ENCODE results near the gene IL1RAPL2.

IL1RAPL2 gene

GRCh38 chrX:105744291-105744690 is 1178.3 kb downstream of the IL1RAPL2 start:
- DNase-seq: no peak
- no peak overlapping the region for H3K27ac ChIP-seq
- TF ChIP-seq, protein P1, sequence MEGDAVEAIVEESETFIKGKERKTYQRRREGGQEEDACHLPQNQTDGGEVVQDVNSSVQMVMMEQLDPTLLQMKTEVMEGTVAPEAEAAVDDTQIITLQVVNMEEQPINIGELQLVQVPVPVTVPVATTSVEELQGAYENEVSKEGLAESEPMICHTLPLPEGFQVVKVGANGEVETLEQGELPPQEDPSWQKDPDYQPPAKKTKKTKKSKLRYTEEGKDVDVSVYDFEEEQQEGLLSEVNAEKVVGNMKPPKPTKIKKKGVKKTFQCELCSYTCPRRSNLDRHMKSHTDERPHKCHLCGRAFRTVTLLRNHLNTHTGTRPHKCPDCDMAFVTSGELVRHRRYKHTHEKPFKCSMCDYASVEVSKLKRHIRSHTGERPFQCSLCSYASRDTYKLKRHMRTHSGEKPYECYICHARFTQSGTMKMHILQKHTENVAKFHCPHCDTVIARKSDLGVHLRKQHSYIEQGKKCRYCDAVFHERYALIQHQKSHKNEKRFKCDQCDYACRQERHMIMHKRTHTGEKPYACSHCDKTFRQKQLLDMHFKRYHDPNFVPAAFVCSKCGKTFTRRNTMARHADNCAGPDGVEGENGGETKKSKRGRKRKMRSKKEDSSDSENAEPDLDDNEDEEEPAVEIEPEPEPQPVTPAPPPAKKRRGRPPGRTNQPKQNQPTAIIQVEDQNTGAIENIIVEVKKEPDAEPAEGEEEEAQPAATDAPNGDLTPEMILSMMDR (IDR thresholded peaks at IDR 0.05; ENCODE audit: low read depth, low read length, missing control alignments): no peak
- no peak overlapping the region for H3K4me3 ChIP-seq (ENCODE audit: low read depth, low read length)
- in situ Hi-C loops (cut with HindIII; ENCODE audit: low pct_ligation_motif_present, low sequenced_read_pairs): no loop called here
- H3K27me3 ChIP-seq (replicated peaks): no peaks in the 10 kb centered on the region
- H3K36me3 ChIP-seq (replicated peaks): no peaks in the 10 kb centered on the region

- in situ Hi-C loops (cut with HindIII; ENCODE audit: low pct_ligation_motif_present, low sequenced_read_pairs): no loop called here
- DNase-seq: no peak
- TF ChIP-seq, protein P1 (IDR thresholded peaks at IDR 0.05; ENCODE audit: low read depth, low read length, missing control alignments): no peak
- Histone ChIP-seq H3K36me3 (replicated peaks) (no peaks in the 10 kb centered on the region), H3K27me3 (replicated peaks) (no peaks in the 10 kb centered on the region), H3K27ac (no peak overlapping the region), H3K4me3 (ENCODE audit: low read depth, low read length) (no peak overlapping the region)
Measured at GRCh38 chrX:105744946-105745345, 1178.9 kb downstream of the IL1RAPL2 start.

DNA sequence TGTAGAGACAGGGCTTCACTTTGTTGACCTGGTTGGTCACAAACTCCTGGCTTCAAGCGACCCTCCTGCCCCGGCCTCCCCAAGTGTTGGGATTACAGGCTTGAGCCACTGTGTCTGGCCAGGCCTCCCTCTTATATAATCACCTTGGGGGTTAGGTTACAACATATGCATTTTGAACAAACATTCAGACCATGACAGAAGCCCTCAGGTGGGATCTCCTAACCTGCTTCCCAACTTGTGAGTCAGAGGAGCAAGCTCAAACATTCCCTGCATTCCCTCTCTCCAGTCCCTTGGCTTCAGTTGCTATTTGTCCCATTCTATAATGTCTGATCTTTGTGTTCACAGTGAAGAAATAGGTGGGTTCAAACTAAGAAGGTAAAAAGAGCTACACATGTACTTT is 1179.9 kb downstream of the IL1RAPL2 start:
- Histone ChIP-seq H3K27me3 (replicated peaks) (no peaks in the 10 kb centered on the region), H3K27ac (no peak overlapping the region), H3K4me3 (ENCODE audit: low read depth, low read length) (no peak overlapping the region), H3K36me3 (replicated peaks) (no peaks in the 10 kb centered on the region)
- in situ Hi-C loops (cut with HindIII; ENCODE audit: low pct_ligation_motif_present, low sequenced_read_pairs): no loop called here
- TF ChIP-seq, protein P1 (IDR thresholded peaks at IDR 0.05; ENCODE audit: low read depth, low read length, missing control alignments): no peak
- no peak for DNase-seq

DNA sequence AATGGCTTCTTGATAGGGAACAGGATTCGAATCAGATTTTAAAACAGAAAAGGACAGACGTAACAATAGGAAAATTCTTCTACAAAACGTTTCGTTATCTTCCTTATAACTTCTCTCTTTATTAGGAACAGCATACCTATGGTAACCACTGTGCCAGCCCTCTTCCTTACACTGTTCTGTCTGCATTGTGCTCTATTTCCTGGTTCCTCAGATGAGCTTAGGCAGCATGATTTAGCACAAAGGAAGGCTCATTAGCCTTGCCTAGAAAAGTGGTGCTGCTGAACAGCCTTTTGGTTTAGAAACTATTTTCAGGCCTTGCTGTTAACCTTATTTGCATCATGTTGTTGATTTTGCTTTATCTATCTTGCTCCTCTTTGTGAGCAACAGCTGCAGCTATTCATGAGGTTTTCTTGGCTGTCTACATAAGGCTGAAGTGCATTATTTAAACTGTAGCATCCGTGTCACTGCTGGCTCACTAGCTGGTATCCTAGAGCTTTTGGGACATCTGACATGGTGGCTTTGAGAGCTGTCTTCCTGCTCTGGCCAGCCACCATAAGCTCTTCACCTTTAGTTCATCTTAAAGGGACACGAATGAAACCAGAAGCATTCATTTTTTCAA is 1186.4 kb downstream of the IL1RAPL2 start:
- Histone ChIP-seq H3K36me3 (replicated peaks) (no peaks in the 10 kb centered on the region), H3K4me3 (ENCODE audit: low read depth, low read length) (no peak overlapping the region), H3K27ac (no peak overlapping the region), H3K27me3 (replicated peaks) (no peaks in the 10 kb centered on the region)
- in situ Hi-C loops (cut with HindIII; ENCODE audit: low pct_ligation_motif_present, low sequenced_read_pairs): no loop called here
- DNase-seq: no peak
- TF ChIP-seq, protein P1 (IDR thresholded peaks at IDR 0.05; ENCODE audit: low read depth, low read length, missing control alignments): no peak

DNA sequence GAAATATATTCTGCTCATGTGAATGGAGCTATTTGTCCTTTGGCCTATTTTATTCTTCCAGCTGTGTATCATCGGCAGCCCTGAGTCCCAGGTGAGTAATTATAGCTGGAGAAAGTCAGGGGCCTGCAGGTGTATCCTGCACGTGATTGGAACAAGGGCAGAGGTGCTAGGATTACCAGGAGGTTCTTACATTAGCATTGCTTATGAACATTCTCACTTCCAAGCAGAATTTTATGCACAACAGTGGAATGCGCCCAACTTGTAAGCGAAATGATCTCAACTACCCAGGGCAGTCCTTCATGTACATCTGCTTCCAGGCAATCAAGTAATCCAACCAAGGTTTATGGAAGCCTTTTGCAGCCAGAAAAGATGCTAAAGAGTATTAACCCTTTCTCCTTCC is 1187.4 kb downstream of the IL1RAPL2 start:
- H3K27ac ChIP-seq: no peak overlapping the region
- no peak overlapping the region for H3K4me3 ChIP-seq (ENCODE audit: low read depth, low read length)
- no peak for DNase-seq
- no peaks in the 10 kb centered on the region for H3K36me3 ChIP-seq (replicated peaks)
- in situ Hi-C loops (cut with HindIII; ENCODE audit: low pct_ligation_motif_present, low sequenced_read_pairs): no loop called here
- H3K27me3 ChIP-seq (replicated peaks): no peaks in the 10 kb centered on the region
- TF ChIP-seq, protein P1 (IDR thresholded peaks at IDR 0.05; ENCODE audit: low read depth, low read length, missing control alignments): no peak
